ENCODE results near the gene TEC.
"Not testable (repeated sequence)": the region's sequence is repeated elsewhere in the genome, so short reads cannot be mapped to it uniquely, and the experiment has no call there.

Gene TEC

DNA sequence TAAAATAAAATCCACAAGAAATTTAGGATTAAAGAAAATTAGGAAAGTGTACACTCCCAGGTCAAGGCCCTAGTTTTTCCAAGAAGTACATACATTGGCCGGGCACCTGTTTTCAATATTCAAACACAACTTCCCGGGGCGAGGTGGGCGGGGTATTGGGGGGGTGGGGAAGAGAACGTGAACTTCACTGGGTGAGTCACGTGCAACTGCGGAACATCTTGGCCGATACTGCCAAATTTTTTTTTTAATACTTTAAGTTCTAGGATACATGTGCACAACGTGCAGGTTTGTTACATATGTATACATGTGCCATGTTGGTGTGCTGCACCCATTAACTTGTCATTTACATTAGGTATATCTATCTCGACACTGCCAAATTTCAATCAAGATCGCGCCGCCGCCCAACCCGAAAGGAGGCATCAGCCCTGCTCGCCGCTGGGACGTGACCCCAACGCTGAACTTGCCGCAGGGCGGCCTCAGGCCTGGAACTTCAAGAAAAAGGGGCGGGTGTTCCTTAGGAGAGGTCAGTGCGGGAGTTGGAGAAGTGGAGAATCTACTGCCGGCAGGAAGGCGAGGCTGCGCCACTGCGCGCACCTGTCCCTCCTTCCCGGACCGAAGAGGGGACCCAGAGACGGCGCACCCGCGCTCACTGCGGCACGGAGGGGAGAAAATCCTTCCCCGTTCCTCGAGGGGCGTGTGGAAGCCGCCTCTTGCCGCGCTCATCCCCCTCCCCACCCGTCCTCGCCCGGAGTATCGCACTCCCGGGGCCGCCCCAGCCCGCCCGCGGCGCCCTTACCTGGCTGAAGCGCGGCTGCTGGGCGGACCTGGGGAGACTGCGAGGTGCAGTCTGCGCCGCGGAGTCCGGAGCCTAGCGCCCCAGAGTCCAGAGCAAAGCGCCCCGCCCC, at the start of gene TEC:
TEC (minus strand) TSS at position 883 of the 905 bp plus-strand sequence. CDS start 41,224 bp downstream, outside the sequence.
- peak; percentile 32 for DNase-seq

DNA sequence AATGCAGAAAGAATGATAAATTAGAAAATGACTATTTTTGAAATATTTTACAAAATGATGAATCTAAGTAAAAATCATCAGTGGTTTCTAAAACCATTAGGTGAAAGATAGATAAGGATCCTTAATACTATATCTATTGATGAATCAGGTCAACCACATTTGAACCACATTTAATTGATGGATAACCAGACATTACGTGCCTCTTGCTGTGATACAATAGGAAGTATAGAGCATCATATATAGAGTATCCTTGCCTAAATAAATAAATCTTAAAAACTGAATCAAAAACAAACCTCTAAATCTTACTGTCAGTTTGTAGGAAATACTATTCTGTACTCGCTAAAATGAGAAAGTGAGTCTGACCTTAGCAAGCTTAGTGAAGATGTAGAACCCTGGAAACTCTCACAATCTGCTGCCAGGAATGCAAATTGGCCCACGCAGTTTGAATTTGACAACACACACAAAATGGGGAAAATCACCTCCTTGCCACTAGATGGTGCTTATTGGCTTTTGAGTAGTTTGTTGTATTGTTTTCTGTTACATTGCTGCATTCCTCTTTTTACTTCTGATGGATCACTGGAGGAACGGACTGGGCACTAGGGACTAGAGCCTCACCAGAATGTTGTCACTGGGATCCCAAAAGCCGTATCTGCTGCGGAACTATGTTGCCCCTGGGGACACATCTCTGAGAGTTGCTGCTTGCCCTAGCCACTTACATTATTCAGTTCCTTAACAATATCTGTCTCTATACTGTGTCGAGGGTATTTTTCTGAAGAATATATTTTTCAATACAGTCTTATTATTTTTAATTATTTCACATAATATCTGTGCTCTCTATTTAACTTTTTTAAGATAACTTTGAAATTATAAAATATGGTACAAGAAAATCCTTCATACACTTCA, 46.3 kb upstream of the TEC start:
- no peak for DNase-seq

DNA sequence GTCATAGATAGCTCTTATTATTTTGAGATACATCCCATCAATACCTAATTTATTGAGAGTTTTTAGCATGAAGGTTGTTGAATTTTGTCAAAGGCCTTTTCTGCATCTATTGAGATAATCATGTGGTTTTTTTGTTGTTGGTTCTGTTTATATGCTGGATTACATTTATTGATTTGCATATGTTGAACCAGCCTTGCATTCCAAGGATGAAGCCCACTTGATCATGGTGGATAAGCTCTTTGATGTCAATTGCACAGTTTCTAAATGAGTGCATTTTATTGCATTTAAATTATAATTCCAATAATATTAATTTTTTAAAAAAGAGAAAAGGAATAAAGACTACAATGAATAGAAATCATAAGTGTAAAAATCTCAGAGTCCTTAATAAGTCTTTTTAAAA, 45.1 kb upstream of the TEC start:
- not testable (repeated sequence) for DNase-seq

DNA sequence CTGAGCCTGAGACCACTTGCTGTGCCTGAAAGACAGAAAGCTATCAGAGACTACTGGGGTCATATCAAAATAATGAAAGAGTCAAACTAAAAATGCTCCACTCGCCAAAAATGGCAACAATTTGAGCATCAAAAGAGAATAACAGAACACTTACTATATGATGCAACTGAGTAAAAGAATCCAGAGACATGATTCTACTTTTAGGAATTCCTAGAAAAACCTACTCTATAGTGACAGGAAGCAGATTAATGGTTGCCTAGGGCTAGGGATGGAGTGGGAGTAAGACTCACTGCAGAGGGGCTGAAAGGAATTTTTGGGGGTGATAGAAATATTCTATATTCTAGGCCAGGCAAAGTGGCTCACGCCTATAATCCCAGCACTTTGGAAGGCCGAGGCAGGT, 42.3 kb upstream of the TEC start:
- DNase-seq = no peak

DNA sequence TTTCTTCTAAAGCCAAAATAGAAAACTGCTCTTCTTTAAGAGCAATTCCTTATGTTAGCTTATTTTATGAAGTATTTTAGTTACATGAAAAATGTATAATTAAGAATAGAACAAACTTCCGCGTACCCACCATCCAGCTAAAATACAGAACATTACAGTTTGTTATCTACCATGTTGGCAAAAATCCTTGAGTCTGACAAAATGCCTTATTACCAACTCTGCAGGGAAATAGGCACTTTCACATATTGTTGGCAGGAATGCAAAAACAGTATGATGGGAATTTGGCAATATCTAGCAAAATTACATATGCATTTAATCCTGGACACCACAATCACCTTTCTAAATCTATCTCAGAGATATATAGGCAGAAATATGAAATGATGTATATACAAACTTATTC, 39.3 kb upstream of the TEC start:
- no peak for DNase-seq

DNA sequence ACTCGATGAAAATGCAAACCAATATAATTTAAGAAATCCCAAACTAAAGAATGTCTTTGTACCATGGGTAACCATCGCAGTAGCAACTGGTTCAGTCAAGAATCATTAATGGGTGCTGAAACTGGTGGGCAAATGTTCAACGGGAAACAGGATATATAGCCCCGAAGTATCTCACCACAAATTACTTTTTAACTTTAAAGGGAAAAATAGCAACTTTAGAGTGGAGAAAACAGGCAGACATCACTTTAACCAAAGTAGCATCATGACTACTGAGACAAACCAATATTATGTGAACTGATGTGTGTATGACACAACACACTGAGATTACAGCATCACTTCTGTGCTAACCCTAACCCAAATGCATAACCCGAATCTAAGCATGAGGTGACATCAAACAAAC, 37.9 kb upstream of the TEC start:
- no peak for DNase-seq

DNA sequence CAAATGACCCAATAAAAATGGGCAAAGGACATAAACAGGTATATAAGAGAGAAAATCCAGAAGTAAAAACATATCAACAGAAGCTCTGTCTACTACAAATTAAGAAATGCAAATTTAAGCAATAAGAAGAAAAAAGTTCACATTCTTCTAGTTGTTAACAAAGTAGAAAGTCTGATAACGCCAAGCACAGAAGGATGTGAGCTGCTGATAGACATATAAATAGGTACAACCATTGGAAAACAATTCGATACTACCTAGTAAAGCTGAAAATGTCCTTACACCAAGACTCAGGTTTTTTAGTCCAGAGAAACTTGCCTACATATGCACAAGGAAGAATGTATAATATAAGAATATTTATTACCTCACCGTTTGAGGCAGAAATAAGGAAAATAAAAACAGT, 35.9 kb upstream of the TEC start:
- DNase-seq = no peak

DNA sequence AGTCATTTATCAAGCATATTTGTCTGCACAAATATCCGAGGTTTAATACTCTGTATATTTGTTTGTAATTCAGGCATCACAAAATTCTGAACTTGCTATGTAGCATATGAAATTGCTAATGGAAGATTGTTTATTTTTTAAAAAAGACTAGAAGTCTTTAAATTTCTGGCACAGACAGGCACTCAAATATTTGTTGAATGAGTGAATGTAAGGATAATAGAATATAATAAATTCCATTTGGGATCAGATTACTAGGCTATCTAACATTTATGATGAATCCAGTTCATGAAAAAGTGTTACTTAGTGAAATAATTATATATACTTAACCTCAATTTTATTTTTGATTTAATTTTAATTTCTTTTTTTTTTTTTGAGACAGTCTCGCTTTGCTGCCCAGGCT, 30.4 kb upstream of the TEC start:
- no peak for DNase-seq

DNA sequence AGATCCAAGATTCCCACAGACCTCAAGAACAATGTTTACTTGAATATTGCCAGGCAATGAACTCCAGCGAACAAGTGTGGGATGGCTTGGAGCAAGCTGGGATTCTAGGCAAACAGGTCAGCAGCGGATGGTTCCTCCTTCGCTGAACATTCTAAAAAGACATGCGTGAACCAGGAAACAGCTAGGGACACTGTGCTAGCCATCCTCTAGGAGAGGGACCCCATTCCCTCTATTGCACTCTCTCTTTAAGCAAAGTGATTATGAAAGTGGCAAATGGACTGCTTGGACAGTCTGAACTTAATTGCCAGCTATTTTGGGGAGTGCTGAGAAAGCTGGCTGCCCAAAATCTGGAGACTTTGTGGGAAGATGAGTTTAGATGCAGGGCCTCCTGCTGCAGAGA, 29.9 kb upstream of the TEC start:
- no peak for DNase-seq

DNA sequence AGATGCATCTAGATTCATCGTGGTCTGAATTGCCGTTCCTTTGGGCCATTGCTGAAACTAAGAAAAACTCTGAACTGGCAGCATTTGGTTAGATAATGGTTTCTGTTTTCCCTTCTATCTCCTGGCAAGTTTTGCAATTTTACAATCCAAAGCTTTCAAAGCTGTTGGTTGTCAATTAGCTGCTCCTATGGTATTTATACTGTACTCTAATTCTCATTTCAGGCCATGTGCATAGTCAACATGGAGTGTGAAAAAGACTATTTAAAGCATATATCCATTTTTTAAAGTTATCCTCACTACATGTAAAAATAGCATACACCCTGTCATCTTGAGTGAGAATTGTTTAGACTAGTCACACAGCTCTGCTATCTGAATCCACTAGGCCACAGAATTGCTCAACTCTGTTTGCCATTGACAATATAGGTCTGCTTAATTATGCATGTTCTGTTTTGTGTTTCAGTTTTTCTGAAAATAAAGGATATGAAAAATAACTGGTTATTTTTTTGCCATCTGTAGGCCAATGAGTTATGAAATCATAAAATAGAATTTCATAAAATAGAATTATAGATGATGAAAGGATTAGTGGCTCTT, 27.7 kb upstream of the TEC start:
- no peak for DNase-seq

DNA sequence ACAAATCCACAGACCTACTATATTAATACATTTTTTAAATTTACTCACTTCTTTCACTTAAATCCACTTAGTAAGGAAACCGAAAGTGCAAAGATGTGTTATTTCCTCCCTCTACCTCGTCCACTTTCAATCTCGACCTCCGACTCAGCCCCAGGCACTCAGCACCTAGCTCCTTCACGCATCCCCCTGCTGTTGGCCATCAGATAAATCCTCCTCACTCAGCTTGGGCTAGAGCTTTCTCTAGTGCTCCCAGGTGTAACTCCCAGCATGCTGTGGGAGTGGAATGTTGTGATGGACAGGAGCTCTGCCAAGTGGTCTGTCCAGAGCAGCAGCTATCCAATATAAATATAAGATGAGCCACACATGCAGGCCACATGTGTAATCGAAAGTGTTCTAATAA, 26.7 kb upstream of the TEC start:
- DNase-seq = no peak

DNA sequence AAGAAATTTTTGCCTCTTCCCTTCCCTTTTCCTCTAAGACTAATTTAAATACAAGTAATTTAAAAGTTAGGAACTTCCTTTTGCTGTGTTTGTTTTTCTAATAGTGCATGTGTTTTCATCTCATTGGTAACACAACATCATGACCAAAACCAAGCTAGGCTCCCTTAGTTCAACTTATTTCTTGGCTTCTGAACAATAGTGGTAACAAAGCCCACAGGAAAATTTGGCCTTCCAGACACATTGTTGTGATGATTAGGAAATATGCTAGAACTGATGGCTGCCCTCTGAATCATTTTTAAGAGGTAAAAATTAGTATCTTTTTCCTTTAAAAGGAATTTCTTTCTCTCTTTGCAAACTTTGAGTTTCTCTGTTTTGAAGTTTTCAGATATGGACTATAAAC, 25.5 kb upstream of the TEC start:
- DNase-seq = no peak

DNA sequence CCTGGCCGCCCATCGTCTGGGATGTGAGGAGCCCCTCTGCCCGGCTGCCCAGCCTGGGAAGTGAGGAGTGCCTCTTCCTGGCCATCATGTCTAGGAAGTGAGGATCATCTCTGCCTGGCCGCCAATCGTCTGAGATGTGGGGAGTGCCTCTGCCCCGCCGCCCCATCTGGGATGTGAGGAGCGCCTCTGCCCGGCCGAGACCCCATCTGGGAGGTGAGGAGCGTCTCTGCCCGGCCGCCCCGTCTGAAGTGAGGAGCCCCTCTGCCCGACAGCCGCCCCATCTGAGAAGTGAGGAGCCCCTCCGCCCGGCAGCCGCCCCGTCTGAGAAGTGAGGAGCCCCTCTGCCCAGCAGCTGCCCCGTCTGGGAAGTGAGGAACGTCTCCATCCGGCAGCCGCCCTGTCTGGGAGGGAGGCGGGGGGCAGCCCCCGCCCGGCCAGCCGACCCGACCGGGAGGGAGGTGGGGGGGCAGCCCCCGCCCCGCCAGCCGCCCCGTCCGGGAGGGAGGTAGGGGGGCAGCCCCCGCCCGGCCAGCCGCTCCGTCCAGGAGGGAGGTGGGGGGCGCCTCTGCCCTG, 22.7 kb upstream of the TEC start:
- DNase-seq = not testable (repeated sequence)

DNA sequence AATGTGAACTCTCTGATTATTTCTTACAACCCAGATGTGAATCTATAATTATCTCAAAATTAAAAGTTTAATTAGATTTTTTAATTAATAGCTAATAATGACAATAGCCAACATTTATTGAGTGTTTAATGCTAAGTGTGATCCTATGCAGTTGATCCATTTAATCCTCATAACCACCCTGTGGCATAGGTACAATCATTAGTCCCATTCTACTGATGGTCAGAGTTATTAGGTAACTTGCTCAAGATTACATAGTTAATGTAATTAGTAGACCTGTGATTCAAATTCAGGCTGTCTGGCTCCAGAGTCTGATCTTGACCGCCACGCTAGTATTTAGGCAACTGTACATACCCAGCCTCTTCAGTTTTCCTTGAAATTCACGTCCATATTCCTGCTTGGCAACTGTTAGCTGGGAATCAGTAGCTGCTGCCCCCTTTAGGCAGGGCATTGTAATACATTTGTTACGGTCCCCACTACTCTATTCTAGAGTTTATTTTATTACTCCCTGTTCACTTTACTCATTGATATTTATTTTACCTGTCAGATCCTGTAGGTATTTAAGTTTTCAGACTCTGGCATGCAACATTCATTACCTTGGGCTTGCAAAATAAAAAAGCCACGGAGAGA, 20.6 kb upstream of the TEC start:
- DNase-seq = no peak

DNA sequence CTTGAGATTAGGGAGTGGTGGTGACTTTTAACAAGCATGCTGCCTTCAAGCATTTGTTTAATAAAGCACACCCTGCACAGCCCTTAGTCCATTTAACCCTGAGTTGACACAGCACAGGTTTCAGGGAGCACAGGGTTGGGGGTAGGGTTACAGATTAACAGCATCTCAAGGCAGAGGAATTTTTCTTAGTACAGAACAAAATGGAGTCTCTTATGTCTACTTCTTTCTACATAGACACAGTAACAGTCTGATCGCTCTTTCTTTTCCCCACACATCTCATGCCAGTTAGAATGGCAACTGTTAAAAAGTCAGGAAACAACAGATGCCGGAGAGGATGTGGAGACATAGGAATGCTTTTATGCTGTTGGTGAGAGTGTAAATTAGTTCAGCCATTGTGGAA, 16.4 kb upstream of the TEC start:
- DNase-seq = not testable (repeated sequence)

DNA sequence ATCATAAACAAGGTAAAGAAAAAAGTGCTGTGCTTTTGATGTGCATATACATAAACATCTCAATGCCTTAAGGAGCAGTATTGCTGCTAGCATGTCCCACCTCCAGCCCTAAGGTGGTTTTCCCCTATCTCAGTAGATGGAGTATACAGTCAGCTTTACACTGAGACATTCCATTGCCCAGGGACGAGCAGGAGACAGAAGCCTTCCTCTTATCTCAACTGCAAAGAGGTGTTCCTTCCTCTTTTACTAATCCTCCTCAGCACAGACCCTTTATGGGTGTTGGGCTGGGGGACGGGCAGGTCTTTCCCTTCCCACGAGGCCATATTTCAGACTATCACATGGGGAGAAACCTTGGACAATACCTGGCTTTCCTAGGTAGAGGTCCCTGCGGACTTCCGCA, 16.0 kb upstream of the TEC start:
- not testable (repeated sequence) for DNase-seq

DNA sequence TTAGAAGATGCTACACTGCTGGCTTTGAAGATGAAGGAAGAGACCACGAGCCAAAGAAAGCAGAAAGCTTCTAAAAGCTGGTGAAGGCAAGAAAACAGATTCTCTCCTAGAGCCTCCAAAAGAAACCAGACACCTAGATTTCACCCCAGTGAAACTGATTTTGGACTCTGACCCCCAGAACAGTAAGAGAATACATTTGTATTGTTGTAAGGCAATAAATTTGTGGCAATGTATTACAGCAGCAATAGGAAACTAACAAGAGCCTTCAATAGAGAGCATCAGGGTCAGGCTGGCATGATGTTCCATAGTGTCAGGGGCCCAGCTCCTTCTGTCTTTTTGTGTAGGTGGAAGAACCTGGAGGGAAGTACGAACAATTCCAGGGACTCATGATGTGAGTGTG, 6.0 kb upstream of the TEC start:
- DNase-seq = no peak

DNA sequence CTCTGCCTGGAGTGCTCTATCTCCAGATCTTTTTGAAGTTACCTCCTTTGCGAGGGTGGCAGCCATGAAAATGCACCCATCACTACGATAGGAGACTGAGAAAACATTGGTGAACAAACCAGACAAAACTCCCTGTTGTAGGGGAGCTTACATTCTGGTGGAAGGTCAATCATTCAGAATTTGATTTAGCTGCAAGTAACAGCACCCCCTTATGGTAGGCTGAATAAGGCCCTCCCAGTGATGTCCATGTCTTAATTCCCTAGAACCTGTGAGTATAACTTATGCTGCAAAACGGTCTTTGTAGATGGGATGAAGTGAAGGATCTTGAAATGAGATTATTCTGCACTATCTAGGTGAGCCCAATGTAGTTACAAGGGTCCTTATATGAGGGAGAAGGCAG, 5.6 kb upstream of the TEC start:
- DNase-seq = no peak

DNA sequence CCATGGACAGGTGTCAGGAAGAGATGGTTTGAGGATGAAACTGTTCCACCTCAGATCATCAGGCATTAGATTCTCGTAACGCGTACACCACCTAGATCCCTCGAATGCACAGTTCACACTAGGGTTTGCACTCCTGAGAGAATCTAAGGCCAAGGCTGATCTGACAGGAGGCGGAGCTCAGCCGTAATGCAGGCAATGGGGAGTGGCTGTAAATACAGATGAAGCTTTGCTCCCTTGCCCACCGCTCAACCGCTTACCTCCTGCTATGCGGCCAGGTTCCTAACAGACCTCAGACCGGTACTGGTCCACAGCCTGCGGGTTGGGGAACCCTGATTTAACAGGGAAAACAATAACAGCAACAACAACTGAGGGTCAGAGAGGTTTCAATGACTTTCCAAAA, 2.0 kb upstream of the TEC start:
- no peak for DNase-seq

DNA sequence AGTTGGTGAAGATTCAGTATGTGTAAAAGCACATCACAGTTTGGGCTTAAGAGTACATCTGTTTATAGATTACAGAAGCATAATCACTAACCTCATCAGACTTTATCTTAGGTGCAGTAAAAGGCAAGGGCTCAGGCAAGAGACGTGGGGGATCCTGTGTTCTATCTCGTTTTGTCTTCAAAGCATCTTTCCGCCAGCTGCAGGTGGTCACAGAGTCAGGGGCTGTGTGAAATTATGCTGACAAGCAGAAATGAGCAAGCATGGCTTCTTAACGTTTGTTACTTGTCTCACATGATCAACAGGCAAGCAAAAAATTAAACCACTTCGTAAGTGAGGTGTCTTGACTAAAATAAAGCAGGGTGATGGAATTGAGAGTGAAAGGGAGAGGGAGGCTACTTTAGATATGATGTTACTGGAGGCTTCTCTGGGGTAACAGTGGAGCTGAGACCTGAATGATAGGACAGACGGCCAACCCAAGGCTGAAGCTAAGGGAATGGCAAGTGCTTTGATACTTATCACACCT, 1.4 kb upstream of the TEC start:
- DNase-seq = no peak

DNA sequence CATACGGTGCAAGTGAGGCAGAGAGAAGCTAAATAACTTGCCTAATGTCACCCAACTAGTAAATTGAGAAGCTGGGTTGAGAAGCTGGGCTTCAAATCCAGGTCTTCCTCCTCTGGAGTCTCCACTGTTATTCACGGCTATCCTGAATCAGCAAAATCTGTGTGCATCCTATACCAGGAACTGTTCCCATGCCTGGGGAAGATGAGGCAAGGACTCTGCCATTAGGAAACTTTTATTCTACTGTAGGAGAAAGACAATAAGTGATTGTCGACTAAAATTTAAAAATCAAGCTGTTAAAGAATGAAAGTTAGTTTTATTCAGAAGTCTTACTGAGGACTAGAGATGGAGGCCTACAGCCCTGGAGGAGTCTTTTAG, 872 bp upstream of the TEC start:
- DNase-seq = no peak

DNA sequence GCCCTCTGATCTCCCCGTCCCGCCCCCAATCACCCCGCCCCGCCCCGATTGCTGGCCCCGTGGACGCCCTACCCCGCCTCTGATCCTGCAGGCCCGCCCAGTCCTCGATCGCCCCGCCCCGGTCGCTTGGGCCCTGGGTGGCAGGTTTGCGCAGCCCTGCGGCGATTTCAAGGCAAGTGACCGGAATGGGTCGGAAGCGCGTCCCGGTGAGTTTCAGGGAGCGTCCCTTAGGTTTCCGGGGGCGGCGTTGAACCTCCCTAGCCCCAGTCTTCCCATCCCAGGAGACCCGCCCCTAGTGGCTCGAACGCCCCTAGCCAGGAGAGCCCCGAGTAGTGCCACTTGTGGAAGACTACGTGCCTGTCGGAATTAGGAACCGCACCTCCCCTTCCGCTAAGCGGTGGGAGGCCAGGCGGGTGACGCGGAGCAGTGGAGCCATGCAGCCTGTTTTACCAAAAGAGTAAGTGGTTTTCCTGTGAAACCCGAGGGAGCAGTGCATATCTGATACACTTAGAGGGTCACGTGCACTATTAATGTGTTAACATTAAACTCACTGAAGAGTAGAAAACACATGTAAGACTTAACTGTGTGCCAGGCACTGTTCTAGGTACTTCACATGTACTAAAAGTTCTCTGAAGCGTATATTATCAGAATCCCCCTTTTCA, 354 bp upstream of the TEC start:
- DNase-seq = peak; percentile 92
